SW 1271 (cell line): ENCODE results near the gene SCN1A.

Source experiments
- DNase-seq, 2 experiments: peaks; one replicate each; lab custom pipeline; 2025; lab: John Stamatoyannopoulos, UW

The SCN1A gene

GRCh38 chr2:165970663-165971062, 157.2 kb downstream of the SCN1A start:
- no peak for DNase-seq

GRCh38 chr2:165969227-165969626, 158.6 kb downstream of the SCN1A start:
- no peak for DNase-seq

- DNase-seq: no peak
These were observed 160.1 kb downstream of the SCN1A start for GRCh38 chr2:165967746-165968145.

GRCh38 chr2:165961818-165962217, 166.0 kb downstream of the SCN1A start:
- no peak for DNase-seq

GRCh38 chr2:165959371-165959770, 168.4 kb downstream of the SCN1A start:
- DNase-seq: no peak

- DNase-seq: no peak
These were observed 169.4 kb downstream of the SCN1A start for GRCh38 chr2:165958313-165958960.

- DNase-seq: no peak
These were observed 170.7 kb downstream of the SCN1A start for GRCh38 chr2:165957030-165957675.

GRCh38 chr2:165953655-165954606, 173.9 kb downstream of the SCN1A start, which contains the start of gene TTC21B:
Gene TTC21B (minus strand): TSS chr2:165953776. CDS start chr2:165953705, 71 bp downstream.
- peak; percentile 78 to 98 for DNase-seq

- DNase-seq: no peak
These were observed 174.5 kb downstream of the SCN1A start for GRCh38 chr2:165953306-165953654.

GRCh38 chr2:165952741-165953211, 175.0 kb downstream of the SCN1A start:
- DNase-seq: peak in 1 of 2 experiments; percentile 29

GRCh38 chr2:165952085-165952484, 175.7 kb downstream of the SCN1A start:
- DNase-seq: no peak

GRCh38 chr2:165950438-165950837, 177.4 kb downstream of the SCN1A start:
- DNase-seq: no peak

- DNase-seq: no peak
These were observed 186.0 kb downstream of the SCN1A start for GRCh38 chr2:165941827-165942226.

- DNase-seq: no peak
These were observed 189.6 kb downstream of the SCN1A start for GRCh38 chr2:165938237-165938636.
